Endothelial cell of umbilical vein (primary cell): ENCODE data around the gene KCNS1.

ENCODE experiments used
- EZH2 ChIP-seq: IDR thresholded peaks from 2 replicates; pipeline ENCODE4 v1.6.1; 2012; ENCODE audit warnings: borderline replicate concordance, low read depth, mild to moderate bottlenecking, moderate library complexity, low read length, inconsistent platforms; ENCODE audit not compliant: severe bottlenecking
- FOS ChIP-seq: IDR thresholded peaks from 2 replicates; pipeline ENCODE4 v1.6.1; 2011; ENCODE audit warnings: mild to moderate bottlenecking, low read length, moderate library complexity, borderline replicate concordance; ENCODE audit not compliant: insufficient read depth
- GATA2 ChIP-seq: IDR thresholded peaks from 2 replicates; pipeline ENCODE4 v1.7.0; 2011; ENCODE audit warnings: low read depth, mild to moderate bottlenecking, moderate library complexity, mixed read lengths, low read length; ENCODE audit not compliant: insufficient read length, insufficient read depth
- JUN ChIP-seq: IDR thresholded peaks from 2 replicates; pipeline ENCODE4 v1.6.1; 2011; ENCODE audit warnings: borderline replicate concordance, low read depth; ENCODE audit not compliant: insufficient read length, insufficient read depth
- MYC ChIP-seq: IDR thresholded peaks from one replicate; pipeline ENCODE4 v1.6.1; 2011; ENCODE audit warnings: mild to moderate bottlenecking, low read depth, low read length
- POLR2A ChIP-seq: IDR thresholded peaks from 2 replicates; pipeline ENCODE4 v1.6.1; 2012; ENCODE audit warnings: low read depth, mild to moderate bottlenecking, control low read depth, low read length
- POLR2AphosphoS5 ChIP-seq: IDR thresholded peaks from 2 replicates; pipeline ENCODE4 v1.6.1; 2012; ENCODE audit warnings: low read depth, mild to moderate bottlenecking, control low read depth, low read length, moderate library complexity; ENCODE audit not compliant: insufficient read depth
- TF ChIP-seq, protein P1 (sequence below), 2 donors: IDR thresholded peaks; 1 replicate in 1 of 2; 2 replicates in 1 of 2; pipeline ENCODE4 v1.5.1; 2011; ENCODE audit warnings: low read length in 2 of 2, mild to moderate bottlenecking in 2 of 2, moderate library complexity in 2 of 2, control low read depth in 1 of 2, inconsistent platforms in 1 of 2, low read depth in 1 of 2; ENCODE audit not compliant: insufficient read depth in 1 of 2; ENCODE audit errors: extremely low read depth in 1 of 2
- TF ChIP-seq, protein P2 (sequence below): IDR thresholded peaks from 2 replicates; pipeline ENCODE4 v1.6.1; 2011; ENCODE audit not compliant: insufficient read depth, insufficient read length

- TF ChIP-seq, protein P1, sequence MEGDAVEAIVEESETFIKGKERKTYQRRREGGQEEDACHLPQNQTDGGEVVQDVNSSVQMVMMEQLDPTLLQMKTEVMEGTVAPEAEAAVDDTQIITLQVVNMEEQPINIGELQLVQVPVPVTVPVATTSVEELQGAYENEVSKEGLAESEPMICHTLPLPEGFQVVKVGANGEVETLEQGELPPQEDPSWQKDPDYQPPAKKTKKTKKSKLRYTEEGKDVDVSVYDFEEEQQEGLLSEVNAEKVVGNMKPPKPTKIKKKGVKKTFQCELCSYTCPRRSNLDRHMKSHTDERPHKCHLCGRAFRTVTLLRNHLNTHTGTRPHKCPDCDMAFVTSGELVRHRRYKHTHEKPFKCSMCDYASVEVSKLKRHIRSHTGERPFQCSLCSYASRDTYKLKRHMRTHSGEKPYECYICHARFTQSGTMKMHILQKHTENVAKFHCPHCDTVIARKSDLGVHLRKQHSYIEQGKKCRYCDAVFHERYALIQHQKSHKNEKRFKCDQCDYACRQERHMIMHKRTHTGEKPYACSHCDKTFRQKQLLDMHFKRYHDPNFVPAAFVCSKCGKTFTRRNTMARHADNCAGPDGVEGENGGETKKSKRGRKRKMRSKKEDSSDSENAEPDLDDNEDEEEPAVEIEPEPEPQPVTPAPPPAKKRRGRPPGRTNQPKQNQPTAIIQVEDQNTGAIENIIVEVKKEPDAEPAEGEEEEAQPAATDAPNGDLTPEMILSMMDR (IDR thresholded peaks at IDR 0.05; ENCODE audit: extremely low read depth in 1 of 2, insufficient read depth in 1 of 2, low read depth in 1 of 2, low read length in 2 of 2): no peak
- no peak for TF ChIP-seq POLR2A
- no peak for TF ChIP-seq JUN
- TF ChIP-seq, protein P2, sequence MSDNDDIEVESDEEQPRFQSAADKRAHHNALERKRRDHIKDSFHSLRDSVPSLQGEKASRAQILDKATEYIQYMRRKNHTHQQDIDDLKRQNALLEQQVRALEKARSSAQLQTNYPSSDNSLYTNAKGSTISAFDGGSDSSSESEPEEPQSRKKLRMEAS: no peak
- no peak for TF ChIP-seq EZH2
- TF ChIP-seq MYC: no peak
- no peak for TF ChIP-seq GATA2
- TF ChIP-seq POLR2AphosphoS5: no peak
- TF ChIP-seq FOS: no peak
Measured at GRCh38 chr20:45059022-45059728, 41.8 kb downstream of the KCNS1 start.
